Measurements from ENCODE around the gene ZC4H2.
A peak's percentile ranks its signal among the peaks of the same experiment; 100 is the strongest.
"Not testable (repeated sequence)": the region's sequence is repeated elsewhere in the genome, so short reads cannot be mapped to it uniquely, and the experiment has no call there.

Gene ZC4H2, protein sequence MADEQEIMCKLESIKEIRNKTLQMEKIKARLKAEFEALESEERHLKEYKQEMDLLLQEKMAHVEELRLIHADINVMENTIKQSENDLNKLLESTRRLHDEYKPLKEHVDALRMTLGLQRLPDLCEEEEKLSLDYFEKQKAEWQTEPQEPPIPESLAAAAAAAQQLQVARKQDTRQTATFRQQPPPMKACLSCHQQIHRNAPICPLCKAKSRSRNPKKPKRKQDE

DNA sequence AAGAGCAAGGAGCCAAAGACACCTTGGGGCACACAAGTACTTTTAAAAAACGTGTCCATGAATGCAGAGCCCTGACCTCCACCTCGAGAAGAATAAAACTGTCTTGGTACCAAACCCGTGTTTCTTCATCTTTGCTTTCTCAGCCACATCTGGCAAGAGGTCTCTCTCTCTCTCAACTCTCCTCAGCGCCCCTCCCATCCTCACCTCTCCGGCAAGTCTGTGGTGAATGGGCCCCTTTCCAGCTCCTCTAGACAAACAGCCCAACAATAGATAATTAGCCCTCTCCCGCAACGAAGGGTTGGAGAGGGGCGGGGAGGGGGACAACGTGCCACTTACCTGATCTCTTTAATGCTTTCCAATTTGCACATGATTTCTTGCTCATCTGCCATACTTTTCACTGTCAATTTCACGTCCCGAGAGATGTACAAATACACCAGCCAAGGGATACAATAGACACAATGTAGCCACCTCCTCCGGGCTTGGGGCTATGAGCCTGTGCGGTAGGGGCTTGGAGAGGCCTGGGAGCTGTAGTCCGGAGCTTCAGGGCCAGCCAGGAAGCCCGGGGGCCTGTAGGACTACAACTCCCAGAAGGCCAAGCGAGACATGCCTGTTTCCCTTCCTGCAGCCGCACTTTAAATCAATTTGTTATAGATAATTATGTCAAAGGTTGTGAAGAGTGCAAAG is at the start of gene ZC4H2:
Gene ZC4H2, minus strand, starts transcription at position 462 of the 684 bp plus-strand sequence. Its CDS starts 73 bp downstream, at position 389.
- Mint-ChIP-seq H3K36me3 (ENCODE audit: low read depth) (peaks cover 42% of the 10 kb centered on the region), H3K4me3 (peak within 1 kb of the TSS; percentile 96 to 97 (median 96)), H3K27me3 (ENCODE audit: low read depth) (no peaks in the 10 kb centered on the region), H3K27ac (peak within 1 kb of the TSS; percentile 64 to 94 (median 84)), H3K9me3 (peaks cover 34% of the 10 kb centered on the region), H3K4me1 (no peaks in the 10 kb centered on the region)
- TF ChIP-seq, protein P1, sequence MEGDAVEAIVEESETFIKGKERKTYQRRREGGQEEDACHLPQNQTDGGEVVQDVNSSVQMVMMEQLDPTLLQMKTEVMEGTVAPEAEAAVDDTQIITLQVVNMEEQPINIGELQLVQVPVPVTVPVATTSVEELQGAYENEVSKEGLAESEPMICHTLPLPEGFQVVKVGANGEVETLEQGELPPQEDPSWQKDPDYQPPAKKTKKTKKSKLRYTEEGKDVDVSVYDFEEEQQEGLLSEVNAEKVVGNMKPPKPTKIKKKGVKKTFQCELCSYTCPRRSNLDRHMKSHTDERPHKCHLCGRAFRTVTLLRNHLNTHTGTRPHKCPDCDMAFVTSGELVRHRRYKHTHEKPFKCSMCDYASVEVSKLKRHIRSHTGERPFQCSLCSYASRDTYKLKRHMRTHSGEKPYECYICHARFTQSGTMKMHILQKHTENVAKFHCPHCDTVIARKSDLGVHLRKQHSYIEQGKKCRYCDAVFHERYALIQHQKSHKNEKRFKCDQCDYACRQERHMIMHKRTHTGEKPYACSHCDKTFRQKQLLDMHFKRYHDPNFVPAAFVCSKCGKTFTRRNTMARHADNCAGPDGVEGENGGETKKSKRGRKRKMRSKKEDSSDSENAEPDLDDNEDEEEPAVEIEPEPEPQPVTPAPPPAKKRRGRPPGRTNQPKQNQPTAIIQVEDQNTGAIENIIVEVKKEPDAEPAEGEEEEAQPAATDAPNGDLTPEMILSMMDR (IDR thresholded peaks at IDR 0.05; ENCODE audit: unreplicated experiment in 3 of 3), result no peak

DNA sequence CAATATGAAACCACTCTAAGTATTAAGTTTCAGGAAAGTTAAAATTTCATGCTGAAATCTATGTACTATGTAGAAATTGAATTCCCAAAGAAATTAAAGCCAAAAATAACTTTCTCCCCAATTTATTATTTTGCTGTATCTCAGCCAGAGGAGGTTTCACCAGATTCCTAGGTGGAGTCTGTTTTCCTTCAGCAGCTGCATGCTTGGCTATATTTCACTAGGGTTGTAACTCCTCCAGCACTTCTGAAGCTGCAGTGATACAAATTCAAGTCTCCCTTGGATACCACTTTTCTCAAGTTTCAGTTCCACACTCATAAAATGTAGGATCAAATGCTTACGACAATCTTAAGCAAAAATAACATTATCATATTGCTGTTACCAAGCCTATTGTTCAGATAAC is 41.2 kb upstream of the ZC4H2 start:
- Mint-ChIP-seq H3K4me3 (peak overlapping the region in 2 of 3 experiments; percentile 5 to 21), H3K4me1 (peaks cover 13% of the 10 kb centered on the region), H3K27me3 (ENCODE audit: low read depth) (no peaks in the 10 kb centered on the region), H3K36me3 (ENCODE audit: low read depth) (peaks cover 4% of the 10 kb centered on the region), H3K9me3 (peaks cover 32% of the 10 kb centered on the region), H3K27ac (peak overlapping the region; percentile 22 to 79 (median 70))
- TF ChIP-seq, protein P1 (IDR thresholded peaks at IDR 0.05; ENCODE audit: unreplicated experiment in 3 of 3), result no peak

DNA sequence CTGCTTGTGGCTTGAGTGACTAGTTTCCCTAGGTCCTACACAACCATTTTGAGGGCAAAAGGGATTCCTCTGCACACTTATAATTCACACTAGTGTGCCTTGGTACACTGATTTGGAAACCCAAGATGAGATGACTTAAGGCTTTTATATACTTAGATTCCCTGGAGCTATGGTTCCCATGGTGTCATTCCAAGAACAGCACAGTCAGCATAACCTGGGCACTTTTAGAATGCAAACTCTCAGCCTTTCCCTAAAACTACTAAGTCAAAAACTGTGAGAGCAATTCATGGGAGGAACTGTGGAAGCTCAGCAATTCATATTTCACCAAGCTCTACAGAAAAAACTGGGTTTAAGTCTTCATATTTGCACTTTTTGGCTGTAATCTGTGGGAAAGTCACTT is 38.0 kb upstream of the ZC4H2 start:
- Mint-ChIP-seq H3K9me3 (peaks cover 7% of the 10 kb centered on the region), H3K27ac (no peak overlapping the region), H3K4me1 (peaks cover 13% of the 10 kb centered on the region), H3K27me3 (ENCODE audit: low read depth) (no peaks in the 10 kb centered on the region), H3K36me3 (ENCODE audit: low read depth) (peaks cover 4% of the 10 kb centered on the region), H3K4me3 (no peak overlapping the region)
- TF ChIP-seq, protein P1 (IDR thresholded peaks at IDR 0.05; ENCODE audit: unreplicated experiment in 3 of 3), result no peak

DNA sequence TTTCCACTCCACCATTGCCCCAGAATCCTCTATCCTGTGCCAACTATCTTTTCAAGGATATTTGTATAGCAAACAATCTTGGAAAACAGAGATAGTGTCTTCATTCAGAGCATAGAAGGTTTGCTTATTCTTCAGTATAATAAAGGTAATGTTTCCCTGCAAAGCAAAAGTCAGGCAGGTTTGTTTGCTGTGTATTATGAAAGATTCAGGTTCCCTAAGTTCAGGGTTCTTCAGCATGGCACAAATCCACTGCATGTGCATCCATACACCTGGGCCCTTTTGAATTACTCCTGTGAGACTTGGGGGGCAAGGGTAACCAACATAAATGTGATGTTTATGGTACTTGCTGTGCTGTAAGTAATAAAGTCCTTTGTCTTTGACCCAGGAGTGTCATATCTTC is 33.2 kb upstream of the ZC4H2 start:
- no peaks in the 10 kb centered on the region for H3K4me1 Mint-ChIP-seq
- H3K36me3 Mint-ChIP-seq (ENCODE audit: low read depth), result no peaks in the 10 kb centered on the region
- no peak overlapping the region for H3K27ac Mint-ChIP-seq
- no peaks in the 10 kb centered on the region for H3K27me3 Mint-ChIP-seq (ENCODE audit: low read depth)
- H3K9me3 Mint-ChIP-seq, result peaks cover 19% of the 10 kb centered on the region
- no peak overlapping the region for H3K4me3 Mint-ChIP-seq
- TF ChIP-seq, protein P1 (IDR thresholded peaks at IDR 0.05; ENCODE audit: unreplicated experiment in 3 of 3), result no peak

DNA sequence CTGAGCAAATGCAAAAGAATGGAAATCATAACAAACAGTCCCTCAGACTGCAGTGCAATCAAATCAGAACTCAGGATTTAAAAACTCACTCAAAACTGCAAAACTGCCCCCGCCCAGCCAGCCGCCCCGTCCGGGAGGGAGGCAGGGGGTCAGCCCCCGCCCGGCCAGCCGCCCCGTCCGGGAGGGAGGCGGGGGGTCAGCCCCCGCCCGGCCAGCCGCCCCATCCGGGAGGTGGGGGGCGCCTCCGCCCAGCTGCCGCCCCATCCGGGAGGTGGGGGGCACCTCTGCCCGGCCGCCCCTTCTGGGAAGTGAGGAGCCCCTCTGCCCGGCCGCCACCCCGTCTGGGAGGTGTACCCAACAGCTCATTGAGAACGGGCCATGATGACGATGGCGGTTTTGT is 26.0 kb upstream of the ZC4H2 start:
- not testable (repeated sequence) for H3K36me3 Mint-ChIP-seq (ENCODE audit: low read depth); H3K27ac Mint-ChIP-seq; H3K27me3 Mint-ChIP-seq (ENCODE audit: low read depth); H3K4me3 Mint-ChIP-seq; H3K4me1 Mint-ChIP-seq
- H3K9me3 Mint-ChIP-seq, result peaks cover 53% of the 10 kb centered on the region

DNA sequence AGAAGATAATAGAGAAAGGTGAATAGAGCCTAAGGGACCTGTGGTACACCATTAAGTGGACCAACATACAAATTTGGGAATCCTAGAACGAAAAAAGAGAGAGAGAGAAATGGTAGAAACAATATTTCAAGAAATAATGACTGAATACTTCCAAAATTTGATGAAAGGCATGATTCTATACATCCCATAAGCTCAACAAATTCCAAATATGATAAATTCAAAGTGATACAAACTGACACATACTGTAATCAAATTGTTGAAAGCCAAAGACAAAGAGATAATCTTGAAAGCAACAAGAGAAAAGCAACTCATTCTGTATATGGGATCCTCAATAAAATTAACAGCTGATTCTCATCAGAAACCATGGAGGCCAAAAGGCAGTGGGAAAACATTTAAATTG is 20.6 kb upstream of the ZC4H2 start:
- TF ChIP-seq, protein P1 (IDR thresholded peaks at IDR 0.05; ENCODE audit: unreplicated experiment in 3 of 3), result no peak
- Mint-ChIP-seq H3K27ac (no peak overlapping the region), H3K4me3 (no peak overlapping the region), H3K9me3 (peaks cover 46% of the 10 kb centered on the region), H3K4me1 (no peaks in the 10 kb centered on the region), H3K36me3 (ENCODE audit: low read depth) (peaks cover 6% of the 10 kb centered on the region), H3K27me3 (ENCODE audit: low read depth) (no peaks in the 10 kb centered on the region)

All from nephron (organoid).